Left hindlimb (tissue), 1 donor: Measurements from ENCODE around the gene CSNK1A1L.
"Not testable (repeated sequence)": the region's sequence is repeated elsewhere in the genome, so short reads cannot be mapped to it uniquely, and the experiment has no call there.

Source experiments
- DNase-seq: peaks from one replicate; pipeline ENCODE4 v3.0.0-alpha.2; 2018

CSNK1A1L gene

GRCh38 chr13:37102896-37103295 is 2.6 kb downstream of the CSNK1A1L start:
- no peak for DNase-seq

DNA sequence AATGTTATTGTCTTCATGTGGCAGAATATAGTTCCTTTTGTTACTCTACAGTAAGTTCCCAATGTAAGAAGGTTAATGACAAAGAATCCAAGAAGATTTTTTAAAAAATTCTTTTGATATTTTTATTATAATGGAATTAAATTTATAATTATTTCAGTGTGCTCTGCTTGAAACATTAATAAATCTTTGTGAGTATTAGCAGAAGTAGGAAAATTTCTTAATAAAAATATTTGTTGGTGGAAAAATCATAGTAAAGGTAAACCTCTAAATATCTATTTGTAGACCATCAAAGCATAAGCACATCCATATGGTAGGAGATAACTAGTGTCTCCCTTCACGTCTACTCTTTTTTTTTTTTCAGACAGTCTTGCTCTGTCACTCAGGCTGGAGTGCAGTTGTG is 4.3 kb downstream of the CSNK1A1L start:
- no peak for DNase-seq

- DNase-seq = no peak
Measured at GRCh38 chr13:37100731-37101130, 4.7 kb downstream of the CSNK1A1L start.

- no peak for DNase-seq
Measured at GRCh38 chr13:37097076-37097475, 8.4 kb downstream of the CSNK1A1L start.

DNA sequence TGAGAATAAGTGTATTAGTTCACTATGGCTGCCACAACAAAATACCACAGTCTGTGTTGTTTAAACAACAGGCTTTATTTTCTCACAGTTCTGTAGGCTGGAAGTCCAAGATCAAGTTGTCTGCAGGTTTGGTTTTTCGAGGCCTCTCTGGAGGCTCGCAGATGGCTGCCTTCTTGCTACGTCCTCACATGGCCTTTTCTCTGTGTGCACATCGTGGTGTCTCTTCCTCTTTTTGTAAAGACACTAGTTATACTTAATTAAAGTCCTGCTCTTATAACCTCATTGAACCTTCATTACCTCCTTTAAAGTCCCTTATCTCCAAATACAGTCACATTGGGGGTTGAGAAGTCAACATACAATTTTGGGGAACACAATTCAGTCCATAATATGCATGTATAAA is 10.6 kb downstream of the CSNK1A1L start:
- no peak for DNase-seq

DNA sequence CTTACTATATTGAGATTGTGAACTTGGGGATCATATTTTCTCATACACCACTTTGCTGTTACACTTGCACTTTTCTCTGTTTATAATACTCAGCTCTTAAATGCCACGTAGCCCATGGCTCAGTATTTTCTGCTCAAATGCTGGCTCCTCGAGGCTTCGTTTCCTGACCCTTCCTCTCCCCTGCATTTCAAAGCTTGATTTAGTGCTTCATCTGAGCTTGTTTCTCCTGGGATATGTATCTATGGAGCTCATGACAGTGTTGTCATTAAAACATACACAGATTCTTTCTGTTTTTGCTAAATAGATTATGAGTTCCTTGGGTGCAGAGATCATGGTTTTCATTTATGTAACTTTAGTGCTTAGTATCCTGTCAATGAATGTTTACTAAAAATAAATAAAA is 11.4 kb downstream of the CSNK1A1L start:
- DNase-seq = no peak

- no peak for DNase-seq
Measured at GRCh38 chr13:37091835-37092234, 13.6 kb downstream of the CSNK1A1L start.

- no peak for DNase-seq
Measured at GRCh38 chr13:37090912-37091311, 14.6 kb downstream of the CSNK1A1L start.

DNA sequence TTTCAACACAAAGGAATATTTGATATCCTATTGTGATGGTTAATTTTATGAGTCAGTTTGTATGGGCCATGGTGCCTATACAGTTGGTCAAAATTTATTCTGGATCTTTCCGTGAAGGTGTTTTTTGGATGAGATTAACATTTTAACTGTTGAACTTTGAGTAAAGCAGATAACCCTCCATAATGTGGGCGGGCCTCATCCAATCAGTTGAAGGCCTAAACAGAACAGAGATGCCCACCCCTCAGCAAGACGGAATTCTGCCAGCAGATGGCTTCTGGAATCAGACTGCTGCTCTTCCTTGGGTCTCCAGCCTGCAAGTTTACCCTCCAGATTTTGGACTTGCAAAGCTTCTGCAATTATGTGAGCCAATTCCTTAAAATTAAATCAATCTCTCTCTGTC is 16.0 kb downstream of the CSNK1A1L start:
- DNase-seq = no peak

DNA sequence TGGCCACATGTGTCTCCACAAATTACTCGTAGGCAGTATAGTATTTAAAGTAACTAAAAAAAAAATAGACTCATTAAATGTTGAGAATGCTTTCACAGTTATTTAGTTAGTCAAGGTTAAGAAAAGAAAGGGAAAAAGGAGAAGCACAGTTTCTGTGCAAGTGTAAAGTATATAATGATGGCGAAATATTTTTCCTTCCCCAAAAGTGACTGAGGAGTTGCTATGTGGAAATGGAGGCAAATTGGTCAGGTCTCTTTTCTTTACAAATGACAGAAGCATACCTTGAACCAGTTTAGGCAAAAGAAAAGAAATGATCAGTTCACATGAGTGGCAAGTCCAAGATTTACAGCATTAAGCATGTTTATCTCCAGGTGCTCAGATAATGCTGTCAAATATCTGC is 18.0 kb downstream of the CSNK1A1L start:
- DNase-seq = no peak

DNA sequence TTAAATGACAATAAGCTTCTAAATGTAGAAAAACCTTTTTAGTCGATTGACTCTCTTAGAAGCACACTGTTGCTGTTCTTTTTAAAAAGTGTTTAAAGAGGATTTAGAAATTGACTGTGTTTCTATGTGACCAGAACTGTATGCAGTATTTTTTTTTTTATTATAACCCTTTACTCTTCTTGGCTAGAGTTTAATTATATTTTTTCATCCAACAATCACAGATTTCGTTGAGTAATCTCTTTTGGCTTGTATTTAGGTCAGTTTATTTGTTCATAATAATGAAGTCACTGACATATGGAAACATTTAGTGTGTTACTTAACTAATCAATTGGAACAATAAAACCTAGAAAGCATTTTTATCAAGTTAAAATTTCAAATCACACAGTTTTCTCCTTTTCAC is 19.9 kb downstream of the CSNK1A1L start:
- DNase-seq = no peak

GRCh38 chr13:37076818-37077217 is 28.6 kb downstream of the CSNK1A1L start:
- no peak for DNase-seq

GRCh38 chr13:37075164-37075563 is 30.3 kb downstream of the CSNK1A1L start:
- no peak for DNase-seq

- DNase-seq = no peak
Measured at GRCh38 chr13:37074703-37075102, 30.8 kb downstream of the CSNK1A1L start.

- no peak for DNase-seq
Measured at GRCh38 chr13:37072024-37072423, 33.4 kb downstream of the CSNK1A1L start.

DNA sequence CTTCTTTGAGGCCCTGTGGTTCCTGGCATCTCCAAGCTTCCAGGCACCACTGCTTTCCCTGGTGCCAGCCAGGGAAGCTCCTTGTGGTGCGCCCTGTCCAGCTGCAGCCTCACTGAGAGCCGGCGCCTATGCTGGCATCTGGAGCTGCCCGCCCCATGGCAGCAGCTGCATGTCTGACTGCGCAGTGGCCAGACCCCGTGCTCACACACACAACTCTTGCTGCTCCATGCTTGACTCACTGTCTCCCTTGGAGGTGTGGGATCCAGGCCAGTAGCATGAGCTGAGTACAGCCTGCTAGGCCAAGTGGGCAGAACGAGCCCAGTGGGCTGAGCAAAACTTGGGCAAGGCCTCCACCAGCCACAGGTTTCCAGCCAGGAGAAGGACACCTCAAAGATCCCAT is 34.5 kb downstream of the CSNK1A1L start:
- DNase-seq = no peak

DNA sequence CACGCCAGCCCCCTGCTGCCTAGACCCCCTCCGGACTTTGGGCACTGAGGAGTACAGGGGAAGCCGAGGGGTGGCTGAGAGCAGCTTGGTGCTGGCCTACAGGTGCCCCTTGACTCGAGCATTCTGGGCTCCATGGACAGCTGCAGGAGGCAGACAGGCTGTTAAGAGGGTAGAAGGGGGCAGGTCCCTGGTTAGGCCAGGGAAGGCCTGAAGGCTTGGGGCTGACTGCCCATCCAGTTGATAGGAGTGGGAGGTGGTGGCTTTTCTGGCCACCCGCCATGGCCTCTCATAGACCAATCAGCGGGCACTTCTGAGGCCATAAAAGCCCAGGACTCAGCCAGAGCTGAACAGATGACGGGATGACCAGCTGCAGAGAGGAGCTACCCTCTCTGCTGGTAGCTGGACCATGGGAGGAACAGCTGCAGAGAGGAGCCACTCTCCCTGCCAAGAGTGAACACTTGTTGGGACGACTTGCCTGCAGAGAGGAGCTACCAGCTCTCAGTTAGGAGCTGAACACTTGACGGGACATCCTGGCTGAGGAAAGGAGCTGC is 35.2 kb downstream of the CSNK1A1L start:
- no peak for DNase-seq

DNA sequence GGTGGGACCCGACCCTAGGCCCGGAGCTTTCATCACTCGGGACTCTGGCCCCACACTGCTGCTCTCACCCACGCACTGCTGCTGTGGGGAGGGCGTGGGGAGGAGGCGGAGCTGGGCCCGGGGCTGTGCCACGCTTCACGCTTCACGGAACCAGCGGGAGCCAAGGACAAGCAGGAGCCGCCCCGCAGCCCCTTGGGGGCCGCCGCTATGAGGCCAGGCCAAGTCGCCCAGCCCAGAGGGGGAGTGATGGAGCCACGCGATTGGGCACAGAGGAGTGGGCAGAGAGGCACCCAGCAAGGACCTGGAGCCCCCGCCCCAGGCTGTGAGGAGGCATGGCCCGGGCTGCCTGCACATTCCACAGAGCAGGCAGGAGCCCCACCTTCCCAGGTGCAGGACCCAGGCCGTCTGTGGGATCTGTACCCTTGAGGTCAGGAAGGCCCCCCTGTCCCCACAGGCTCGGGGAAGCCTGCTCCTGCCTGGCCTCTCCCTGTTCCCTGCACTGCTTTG is 35.8 kb downstream of the CSNK1A1L start:
- no peak for DNase-seq

DNA sequence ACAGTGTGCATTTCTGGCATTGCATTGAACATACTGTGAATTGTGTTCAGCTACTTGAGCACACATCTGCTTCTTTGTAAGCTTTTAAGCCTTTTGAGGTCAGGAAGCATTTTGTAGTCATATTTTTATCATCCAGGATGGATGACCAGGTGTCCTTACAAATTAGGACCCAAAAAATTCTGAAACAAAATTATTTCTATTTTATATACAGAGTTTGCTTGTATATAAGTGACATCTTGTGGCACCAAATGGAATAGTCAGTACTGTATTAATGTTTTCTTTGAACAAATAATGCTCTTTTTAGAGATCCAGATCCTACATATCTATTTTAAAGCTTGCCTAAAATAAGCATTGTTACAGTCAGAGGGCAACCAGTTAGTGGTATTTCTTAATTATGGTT is 36.5 kb downstream of the CSNK1A1L start:
- DNase-seq = no peak

- DNase-seq = no peak
Measured at GRCh38 chr13:37067874-37068273, 37.6 kb downstream of the CSNK1A1L start.

DNA sequence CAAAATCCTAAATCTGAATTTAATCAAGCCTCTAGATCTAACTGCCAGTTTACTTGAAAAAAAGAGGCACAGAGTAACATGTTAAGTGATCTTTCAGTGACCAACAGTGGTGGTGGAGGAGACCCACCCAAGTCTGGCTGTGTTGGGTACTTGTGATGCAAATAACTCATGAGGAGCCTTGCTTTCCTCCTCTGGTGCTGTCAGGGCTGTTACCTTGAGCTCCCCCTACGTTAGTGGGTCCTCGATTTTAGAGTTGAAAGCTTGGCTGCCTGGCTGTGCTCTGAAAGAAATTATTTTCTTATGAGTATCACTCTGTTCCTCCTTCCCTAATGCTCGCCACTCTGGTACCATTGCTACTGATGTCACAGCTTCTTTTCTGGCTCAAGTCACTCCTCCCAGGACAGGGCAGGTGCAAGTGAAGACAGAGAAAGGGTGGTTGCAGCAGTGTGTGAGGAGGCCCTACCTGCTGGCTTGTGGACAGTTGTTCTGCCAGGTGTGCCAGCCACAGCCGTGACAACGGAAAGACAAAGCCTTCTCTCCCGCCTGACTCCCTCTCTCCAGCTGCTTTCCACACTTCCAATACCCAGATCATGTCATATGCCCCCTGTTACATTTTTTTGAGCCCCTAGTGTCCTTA is 39.5 kb downstream of the CSNK1A1L start:
- no peak for DNase-seq

GRCh38 chr13:37059848-37060192 is 45.6 kb downstream of the CSNK1A1L start:
- DNase-seq = no peak

DNA sequence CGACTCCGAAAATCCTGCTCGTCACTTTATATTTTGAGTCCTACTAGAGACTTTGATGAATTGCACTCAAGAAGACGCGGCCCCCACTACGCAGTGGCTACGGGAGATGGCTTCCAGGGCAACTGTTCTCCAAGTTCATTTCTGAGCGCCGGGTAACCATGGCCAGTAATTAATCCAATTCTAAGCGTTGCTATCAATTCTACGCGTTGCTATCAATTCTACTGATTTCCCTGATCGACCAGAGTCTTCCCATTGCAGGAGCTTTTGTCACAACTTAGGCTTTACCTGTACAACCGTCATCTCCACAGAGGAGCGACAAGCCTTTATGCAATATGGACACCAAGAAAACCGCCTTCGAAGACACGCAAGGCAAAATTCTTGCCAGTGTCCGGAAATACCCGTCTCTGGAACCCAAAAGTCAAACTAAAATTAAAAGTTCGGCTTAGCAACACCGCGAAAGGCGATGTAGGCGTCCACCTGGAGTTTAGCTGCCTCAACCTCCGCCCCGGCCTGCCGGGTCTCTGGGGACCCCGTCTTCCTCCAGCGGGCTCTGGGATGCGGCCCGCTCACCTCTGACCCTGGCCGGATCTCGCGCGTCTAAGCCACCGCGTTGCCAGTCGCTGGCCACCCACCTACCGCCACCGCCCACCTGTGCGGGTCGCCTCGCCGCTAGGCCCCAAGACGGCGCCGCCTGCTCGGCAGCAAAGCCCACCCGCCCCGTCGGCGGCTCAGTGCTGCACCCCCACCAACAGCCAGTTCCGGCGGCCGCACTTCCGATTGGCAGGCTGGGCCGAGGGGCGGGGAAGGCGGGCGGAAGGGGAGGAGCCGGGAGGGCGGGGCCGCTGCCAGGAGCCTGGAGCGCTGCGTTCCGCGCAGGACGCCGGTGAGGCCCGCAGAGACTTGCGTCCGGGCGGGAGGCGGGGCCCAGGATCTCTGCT is 46.3 kb downstream of the CSNK1A1L start, which contains the start of gene SUPT20H:
Gene SUPT20H (minus strand): TSS at position 779 of the 938 bp plus-strand sequence. CDS start 8,198 bp downstream, outside the sequence.
- DNase-seq = peak; percentile 96

DNA sequence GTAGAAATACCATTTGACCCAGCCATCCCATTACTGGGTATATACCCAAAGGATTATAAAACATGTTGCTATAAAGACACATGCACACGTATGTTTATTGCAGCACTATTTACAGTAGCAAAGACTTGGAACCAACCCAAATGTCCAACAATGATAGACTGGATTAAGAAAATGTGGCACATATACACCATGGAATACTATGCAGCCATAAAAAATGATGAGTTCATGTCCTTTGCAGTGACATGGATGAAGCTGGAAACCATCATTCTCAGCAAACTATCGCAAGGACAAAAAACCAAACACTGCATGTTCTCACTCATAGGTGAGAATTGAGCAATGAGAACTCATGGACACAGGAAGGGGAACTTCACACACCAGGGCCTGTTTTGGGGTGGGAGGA is 49.2 kb downstream of the CSNK1A1L start:
- not testable (repeated sequence) for DNase-seq
